ENCODE results near the gene TOMM5. TPM values are rescaled to one million over a fixed set of nuclear protein-coding genes. Genes with fewer than 3 reads are reported as not detected.

The TOMM5 gene
- total RNA-seq, 1 experiment from 2014 or later, result 161 TPM

GRCh38 chr9:37635808-37636207 is 43.4 kb upstream of the TOMM5 start:
- Histone ChIP-seq H3K79me2 (ENCODE audit: insufficient read depth, low read length) (no peaks in the 10 kb centered on the region), H3K36me3 (ENCODE audit: control insufficient read depth in 1 of 2, insufficient read depth in 2 of 2, low read length in 2 of 2) (no peaks in the 10 kb centered on the region), H3K9me2 (ENCODE audit: insufficient read depth) (no peaks in the 10 kb centered on the region), H2AFZ (ENCODE audit: low read depth, low read length, poor library complexity, severe bottlenecking) (no peak overlapping the region), H3K27me3 (ENCODE audit: insufficient read depth, low read length) (0 out of 2 replicates have a peak, but pooled peaks cover 3% of the 10 kb centered on the region), H4K20me1 (ENCODE audit: insufficient read depth) (no peaks in the 10 kb centered on the region), H3K9ac (ENCODE audit: low read length) (no peak overlapping the region), H3K27ac (ENCODE audit: low read depth, low read length) (no peak overlapping the region), H3K4me3 (replicated peaks in 1 of 2; ENCODE audit: low read depth in 1 of 2, low read length in 2 of 2) (no peak overlapping the region), H3K9me3 (ENCODE audit: control insufficient read depth in 1 of 2, insufficient read depth in 1 of 2, low read depth in 1 of 2, low read length in 2 of 2) (no peaks in the 10 kb centered on the region), H3K4me2 (ENCODE audit: low read length) (no peak overlapping the region), H3K4me1 (ENCODE audit: control insufficient read depth in 1 of 2, insufficient read depth in 2 of 2, low read length in 2 of 2) (no peaks in the 10 kb centered on the region)
- intact Hi-C loops (cut with micrococcal nuclease), result no loop called here
- ATAC-seq, result no peak
- TF ChIP-seq SP1 (IDR thresholded peaks at IDR 0.05; ENCODE audit: low read depth) (no peak), MAX (IDR thresholded peaks at IDR 0.05) (no peak), YY1 (IDR thresholded peaks at IDR 0.05; ENCODE audit: extremely low read depth, insufficient replicate concordance, low read depth, low read length) (no peak), CTCF (IDR thresholded peaks at IDR 0.05 in 2 of 3, conservative IDR thresholded peaks at IDR 0.05 in 1 of 3; ENCODE audit: borderline replicate concordance in 1 of 3, insufficient read depth in 1 of 3, low read depth in 2 of 3, low read length in 2 of 3) (no peak), ZFX (IDR thresholded peaks at IDR 0.05) (no peak), JUND (IDR thresholded peaks at IDR 0.05) (no peak), ZNF274 (IDR thresholded peaks at IDR 0.05; ENCODE audit: low read depth, low read length) (no peak), CBX3 (IDR thresholded peaks at IDR 0.05; ENCODE audit: low read depth) (no peak)
- BruUV-seq (replicated peaks), result no TSS peak
- CTCF ChIA-PET, result no interaction called here
- POLR2A ChIA-PET, result no interaction called here
- RAD21 ChIA-PET (ENCODE audit: low non-redundant PET in 1 of 2, low total read pairs in 2 of 2, uncharacterized antibody in 2 of 2, unreplicated experiment in 2 of 2), result no interaction called here
- DNase-seq (ENCODE audit: low read depth, low spot score), result no peak

- Histone ChIP-seq H4K20me1 (ENCODE audit: insufficient read depth) (no peaks in the 10 kb centered on the region), H3K4me3 (replicated peaks in 1 of 2; ENCODE audit: low read depth in 1 of 2, low read length in 2 of 2) (no peak overlapping the region), H3K27me3 (ENCODE audit: insufficient read depth, low read length) (0 out of 2 replicates have a peak, but pooled peaks cover 3% of the 10 kb centered on the region), H3K9me2 (ENCODE audit: insufficient read depth) (no peaks in the 10 kb centered on the region), H3K9ac (ENCODE audit: low read length) (no peak overlapping the region), H3K4me1 (ENCODE audit: control insufficient read depth in 1 of 2, insufficient read depth in 2 of 2, low read length in 2 of 2) (no peaks in the 10 kb centered on the region), H3K27ac (ENCODE audit: low read depth, low read length) (no peak overlapping the region), H3K79me2 (ENCODE audit: insufficient read depth, low read length) (no peaks in the 10 kb centered on the region), H3K9me3 (ENCODE audit: control insufficient read depth in 1 of 2, insufficient read depth in 1 of 2, low read depth in 1 of 2, low read length in 2 of 2) (no peaks in the 10 kb centered on the region), H3K4me2 (ENCODE audit: low read length) (no peak overlapping the region), H3K36me3 (ENCODE audit: control insufficient read depth in 1 of 2, insufficient read depth in 2 of 2, low read length in 2 of 2) (no peaks in the 10 kb centered on the region), H2AFZ (ENCODE audit: low read depth, low read length, poor library complexity, severe bottlenecking) (no peak overlapping the region)
- ChIA-PET POLR2A (no interaction called here), RAD21 (ENCODE audit: low non-redundant PET in 1 of 2, low total read pairs in 2 of 2, uncharacterized antibody in 2 of 2, unreplicated experiment in 2 of 2) (no interaction called here), CTCF (interaction anchor here (0.6 kb wide), 1 partner anchor 121 kb away, joined by 3 read pairs; no protein-coding TSS in a partner anchor)
- ATAC-seq (no peak), DNase-seq (ENCODE audit: low read depth, low spot score) (no peak)
- intact Hi-C loops (cut with micrococcal nuclease), result no loop called here
- no TSS peak for BruUV-seq (replicated peaks)
- no peak for TF ChIP-seq ELF1 (IDR thresholded peaks at IDR 0.05; ENCODE audit: borderline replicate concordance, low read depth)
- no peak for TF ChIP-seq FOSL1 (IDR thresholded peaks at IDR 0.05; ENCODE audit: low read depth)
- no peak for TF ChIP-seq CTCF (IDR thresholded peaks at IDR 0.05 in 2 of 3, conservative IDR thresholded peaks at IDR 0.05 in 1 of 3; ENCODE audit: borderline replicate concordance in 1 of 3, insufficient read depth in 1 of 3, low read depth in 2 of 3, low read length in 2 of 3)
- TF ChIP-seq MAX (IDR thresholded peaks at IDR 0.05), result no peak
- no peak for TF ChIP-seq JUND (IDR thresholded peaks at IDR 0.05)
- no peak for TF ChIP-seq SRF (IDR thresholded peaks at IDR 0.05; ENCODE audit: low read depth)
- TF ChIP-seq POLR2A (IDR thresholded peaks at IDR 0.05; ENCODE audit: borderline replicate concordance, extremely low read depth, insufficient read depth, insufficient read length), result no peak
- no peak for TF ChIP-seq EGR1 (IDR thresholded peaks at IDR 0.05; ENCODE audit: low read depth)
- no peak for TF ChIP-seq ZFX (IDR thresholded peaks at IDR 0.05)
- no peak for TF ChIP-seq ATF3 (IDR thresholded peaks at IDR 0.05)
Observed at GRCh38 chr9:37632479-37632878, 40.1 kb upstream of the TOMM5 start.
